NCI-H748 treated with DMSO at 0.1 percent for 48 hours (cell line): ENCODE measurements around the gene DNAH11.

Experiments used
- DNase-seq: peaks from one replicate; lab custom pipeline; 2025; lab: John Stamatoyannopoulos, UW

DNAH11 gene

DNA sequence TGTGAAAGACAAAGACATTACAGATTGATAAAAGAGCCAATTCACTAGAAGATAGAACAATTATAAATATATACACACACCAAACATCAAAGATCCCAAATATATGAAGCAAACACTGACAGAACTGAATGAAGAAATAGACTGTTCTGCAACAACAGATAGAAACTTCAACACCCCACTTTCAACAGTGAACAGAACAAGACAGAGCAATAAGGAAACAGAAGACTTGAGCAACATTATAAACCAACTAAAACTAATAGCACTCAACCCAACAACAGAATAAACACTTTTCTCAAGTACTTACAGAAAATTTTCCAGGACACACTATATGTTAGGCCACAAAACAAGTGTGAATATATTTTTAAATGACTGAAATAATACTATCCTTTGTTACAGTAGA, 392.0 kb downstream of the DNAH11 start:
- no peak for DNase-seq

DNA sequence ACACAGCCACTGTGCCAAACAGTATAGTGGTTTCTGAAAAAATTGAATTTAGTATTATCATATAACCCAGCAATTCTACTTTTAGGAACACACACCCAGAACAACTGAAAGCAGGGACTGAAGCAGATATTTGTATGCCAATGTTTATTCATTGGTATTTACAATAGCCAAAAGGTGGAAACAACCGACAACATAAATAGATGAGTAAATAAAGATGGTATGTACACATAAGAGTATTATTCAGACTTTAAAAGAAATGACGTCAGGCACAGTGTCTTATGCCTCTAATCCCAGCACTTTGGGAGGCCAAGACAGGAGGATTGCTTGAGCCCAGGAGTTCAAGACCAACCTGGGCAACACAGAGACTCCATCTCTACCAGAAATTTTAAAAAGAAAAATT, 395.6 kb downstream of the DNAH11 start:
- DNase-seq = no peak

DNA sequence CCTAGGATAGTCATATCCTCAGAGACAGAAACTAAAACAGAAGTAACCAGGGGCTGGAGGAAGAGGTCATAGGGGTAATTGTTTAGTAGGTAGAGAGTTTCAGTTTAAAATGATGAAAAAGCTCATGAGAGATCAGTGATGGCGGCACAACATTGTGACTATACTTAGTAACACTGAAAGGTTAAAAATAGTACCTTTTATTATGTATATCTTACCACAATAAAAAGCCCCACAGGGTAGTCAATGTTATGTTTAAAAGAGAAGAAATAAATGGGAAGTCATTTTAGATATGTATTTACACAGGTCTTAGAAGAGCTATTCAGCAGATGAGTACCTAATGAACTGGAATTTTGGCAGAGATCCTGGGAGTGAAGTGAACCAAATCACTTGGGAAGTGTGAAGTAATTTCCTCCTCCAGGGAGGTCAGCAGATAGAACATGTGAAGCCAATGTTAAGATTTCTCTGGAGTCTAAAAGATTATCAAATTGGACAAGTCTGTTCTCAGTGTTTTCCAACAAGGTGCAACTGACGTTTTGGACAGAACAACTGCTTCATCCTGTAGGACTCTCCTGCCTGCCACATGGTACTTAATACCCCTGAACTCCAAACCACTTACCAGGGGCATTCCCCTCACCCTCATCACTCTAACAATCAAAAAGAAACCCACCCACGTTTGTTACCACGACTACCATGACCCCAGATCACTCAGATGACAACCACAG, 396.5 kb downstream of the DNAH11 start:
- DNase-seq = peak; percentile 47

DNA sequence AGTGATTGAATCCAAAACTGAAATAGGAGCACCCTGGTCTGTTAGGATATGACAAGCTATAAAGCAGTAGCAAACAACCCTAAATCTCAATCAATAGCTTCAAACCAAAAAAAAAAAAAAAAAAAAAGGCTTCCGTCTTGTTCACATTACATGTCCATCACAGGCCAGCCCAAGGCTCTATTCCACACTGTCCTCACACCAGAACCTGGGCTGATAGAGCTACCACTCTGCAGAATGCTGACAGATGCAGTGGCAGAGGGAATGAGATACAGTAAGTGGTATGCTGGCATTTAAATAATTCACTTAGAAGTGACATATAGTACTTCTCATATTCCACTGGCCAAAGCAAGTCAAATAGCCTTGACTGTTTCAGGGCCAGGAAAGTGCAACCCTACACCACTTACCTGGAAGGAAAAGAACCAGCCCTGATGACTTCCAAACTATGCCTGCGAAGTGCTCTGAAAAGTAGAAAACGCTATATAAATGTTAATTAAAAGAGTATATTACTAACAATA, 397.1 kb downstream of the DNAH11 start:
- no peak for DNase-seq

DNA sequence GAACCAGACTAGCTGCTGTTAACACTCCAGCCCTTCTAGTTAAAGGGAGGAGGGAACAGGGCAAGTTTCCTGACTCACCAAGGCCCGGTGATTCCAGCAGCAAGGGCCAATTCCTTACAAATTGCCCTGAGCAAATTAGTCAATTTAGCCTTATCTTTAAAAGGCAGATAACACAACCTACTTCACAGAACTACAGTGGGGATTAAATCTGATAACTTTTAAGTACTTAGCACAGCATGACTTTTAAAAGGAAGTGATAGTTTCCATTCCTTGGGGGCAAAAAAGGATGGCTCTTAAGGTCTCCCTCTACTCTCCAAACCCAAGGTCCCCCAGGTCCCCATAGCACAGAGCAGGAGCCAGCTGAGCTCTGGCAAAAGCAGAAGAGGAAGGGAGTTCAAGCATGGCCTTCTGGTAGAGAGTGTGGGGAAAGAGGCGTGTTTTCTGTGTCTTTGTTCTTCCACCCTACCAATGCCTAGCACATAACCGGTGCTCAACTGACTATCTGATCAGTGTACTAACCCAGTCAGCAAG, 398.8 kb downstream of the DNAH11 start:
- no peak for DNase-seq

DNA sequence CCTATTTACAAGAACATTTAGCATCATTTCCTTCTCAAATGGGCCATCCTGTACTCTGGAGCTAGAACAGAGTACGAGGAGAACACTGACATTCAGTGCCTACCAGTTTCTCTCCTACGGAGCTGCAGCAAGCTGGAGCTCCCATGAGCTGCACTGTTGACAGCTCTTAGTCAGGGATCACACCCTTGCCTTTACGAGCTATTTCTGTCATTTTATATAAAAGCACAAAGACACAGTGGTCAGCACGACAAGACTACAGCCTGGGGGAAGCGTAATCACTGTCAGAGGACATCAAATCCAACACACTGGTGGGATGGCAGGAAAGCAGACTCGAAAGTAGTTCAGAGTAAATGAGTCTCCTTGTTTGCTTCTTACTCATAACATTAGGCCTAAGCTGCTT, 400.1 kb downstream of the DNAH11 start:
- no peak for DNase-seq

DNA sequence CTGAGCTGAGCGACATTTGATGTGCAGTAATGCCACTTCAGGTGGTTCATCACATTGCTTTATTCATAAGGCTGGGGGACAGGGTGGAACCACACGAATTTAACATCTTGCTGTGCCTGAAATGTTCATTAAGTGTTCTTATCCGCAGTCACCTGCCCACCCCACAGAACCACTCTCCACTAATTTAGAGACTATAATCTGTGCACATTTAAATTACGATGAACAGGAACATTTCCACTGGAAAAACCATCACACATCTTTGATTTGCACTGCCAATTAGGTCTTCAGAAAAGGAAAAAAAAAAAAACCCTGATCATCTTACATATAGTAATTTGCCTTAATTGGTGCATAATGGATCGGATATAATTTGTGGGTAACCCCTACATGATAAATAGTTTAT, 400.6 kb downstream of the DNAH11 start:
- no peak for DNase-seq

DNA sequence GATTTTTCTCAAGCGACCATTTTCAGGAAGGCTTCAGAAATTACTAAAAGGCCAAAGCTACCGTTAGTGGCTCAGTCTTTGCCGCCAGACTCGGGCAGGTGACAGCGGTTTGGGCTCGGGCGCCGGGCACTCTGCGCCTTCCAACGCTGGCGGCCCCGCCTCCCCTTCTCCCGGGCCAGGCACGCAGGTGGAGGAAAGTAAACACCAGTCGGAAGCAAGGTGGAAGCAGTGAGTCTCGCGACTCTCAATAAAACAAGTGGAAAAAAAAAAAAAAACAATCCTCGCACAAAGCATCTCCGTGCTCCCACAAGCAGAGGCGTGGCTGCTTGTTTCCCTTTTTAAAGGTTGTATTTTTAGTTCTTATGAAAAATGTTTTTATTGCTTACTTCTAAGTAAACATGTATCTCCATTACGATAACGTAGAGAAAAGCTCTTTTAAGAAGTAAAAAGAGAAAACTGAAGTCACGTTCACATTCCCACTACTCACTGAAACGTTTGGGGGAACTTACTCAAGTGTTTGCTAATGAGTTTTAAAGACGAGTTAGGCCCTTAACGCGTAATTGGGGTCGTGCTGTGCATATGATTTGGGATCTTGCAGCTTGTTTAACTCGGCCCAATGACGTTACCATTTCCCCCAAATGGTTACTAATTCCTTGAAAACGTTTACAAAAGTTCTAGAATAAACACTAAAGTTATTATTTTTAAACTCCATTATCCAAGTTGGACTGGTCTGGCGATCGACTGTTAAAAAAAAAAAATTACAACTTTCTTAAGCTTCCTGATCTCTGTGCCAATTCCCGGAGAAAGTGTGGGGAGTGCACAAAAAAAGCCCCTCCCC, 402.0 kb downstream of the DNAH11 start:
- DNase-seq = peak; percentile 77

DNA sequence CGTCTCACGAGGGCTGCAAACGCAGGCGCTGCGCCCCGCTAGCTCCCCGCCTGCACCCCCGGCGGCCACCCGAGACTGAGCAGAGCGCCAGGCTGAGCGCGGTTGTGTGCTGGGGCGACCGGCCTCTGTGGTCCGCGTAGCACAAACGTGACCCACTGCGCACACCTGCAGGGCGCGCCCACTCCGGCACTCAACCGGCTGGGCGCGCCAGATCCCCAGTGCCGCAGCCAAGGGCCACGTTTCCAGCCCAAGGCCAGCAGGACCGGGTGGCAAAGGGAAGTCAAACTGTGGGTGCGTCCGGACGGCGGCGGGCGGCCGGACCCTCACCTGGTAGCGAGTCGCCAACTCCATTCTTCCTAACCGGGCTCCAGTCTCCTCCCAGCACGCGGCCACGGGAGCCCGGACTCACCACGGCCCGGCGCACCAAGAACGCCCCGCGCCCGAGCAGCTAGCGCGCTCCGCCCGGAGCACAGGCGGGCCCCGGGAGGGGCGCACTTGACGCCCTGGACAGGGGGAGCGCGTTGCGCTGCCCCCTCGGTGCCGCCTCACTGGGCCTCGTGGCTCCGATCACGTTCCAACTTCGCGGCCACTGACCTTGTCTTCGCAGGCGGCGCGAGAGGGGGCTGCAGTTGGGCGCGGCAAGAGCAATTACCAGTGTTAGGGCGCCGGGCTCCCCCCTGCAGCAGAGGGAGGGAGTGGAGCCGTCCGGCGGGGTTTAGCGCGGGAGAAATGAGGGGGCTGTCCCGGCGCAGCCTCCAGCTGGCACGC, 402.8 kb downstream of the DNAH11 start, which contains the start of gene CDCA7L:
TSS of gene CDCA7L (minus strand) at position 446 of the 768 bp plus-strand sequence. CDS start at position 351, 95 bp downstream.
- peak; percentile 70 for DNase-seq

DNA sequence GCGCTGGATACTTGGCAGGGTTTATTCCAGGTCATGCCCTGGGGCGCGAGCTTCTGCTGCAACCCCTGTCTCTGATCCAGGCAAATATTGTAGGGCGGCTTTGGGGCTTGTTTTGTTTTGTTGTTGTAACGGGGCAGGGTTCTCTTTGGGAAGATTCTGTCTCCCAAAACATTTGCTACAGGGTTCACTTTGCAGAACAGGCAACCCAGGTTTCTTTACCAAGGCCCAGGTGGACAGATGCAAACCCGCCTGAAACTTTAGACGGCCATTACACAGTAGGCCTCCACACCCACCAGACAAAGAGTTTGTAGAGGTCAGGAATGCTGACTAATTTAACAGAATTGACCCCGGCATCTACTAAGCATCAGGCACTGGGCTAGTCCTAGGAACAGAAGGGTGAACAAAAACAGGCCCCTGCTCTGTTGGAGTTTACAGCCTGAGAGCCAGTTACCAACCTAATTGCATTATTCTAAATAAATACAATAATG, 403.4 kb downstream of the DNAH11 start:
- no peak for DNase-seq

DNA sequence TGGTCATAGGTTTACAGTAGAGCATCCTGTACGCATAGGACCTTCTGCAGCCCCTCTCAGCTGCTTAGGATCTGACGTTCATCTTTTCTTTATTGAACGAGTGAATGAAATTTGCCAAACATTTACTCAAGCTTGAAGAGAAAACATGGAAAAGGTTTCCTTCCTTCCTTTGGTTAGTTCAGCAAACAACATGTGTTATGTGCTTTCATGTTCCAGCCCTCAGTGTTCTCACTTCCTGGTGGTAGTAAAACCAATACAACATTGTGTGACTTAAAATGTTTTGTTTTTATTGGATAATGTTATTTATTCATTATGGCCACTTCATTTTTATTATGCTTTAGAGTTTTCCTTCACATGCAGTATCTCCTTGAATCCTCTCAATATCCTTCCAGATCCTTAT, 404.2 kb downstream of the DNAH11 start:
- peak; percentile 27 for DNase-seq

DNA sequence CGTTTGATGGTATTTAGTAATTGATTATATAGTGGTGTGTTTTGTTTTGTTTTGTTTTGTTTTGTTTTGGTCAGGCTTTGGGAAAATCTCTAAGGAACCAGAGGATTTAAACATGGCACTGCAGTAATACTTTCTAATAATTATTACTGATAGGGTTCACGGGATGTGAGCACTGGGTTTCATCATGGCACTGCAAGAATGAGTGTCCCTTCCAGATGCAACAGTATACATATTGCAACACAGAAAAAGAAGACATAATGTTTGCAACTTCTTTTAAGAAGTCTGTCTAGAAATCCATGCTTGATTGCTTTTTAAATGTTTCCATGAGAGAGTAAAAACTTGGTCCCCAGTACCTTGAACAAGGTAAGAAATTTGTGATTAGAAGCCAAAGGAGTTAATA, 405.1 kb downstream of the DNAH11 start:
- DNase-seq = no peak

DNA sequence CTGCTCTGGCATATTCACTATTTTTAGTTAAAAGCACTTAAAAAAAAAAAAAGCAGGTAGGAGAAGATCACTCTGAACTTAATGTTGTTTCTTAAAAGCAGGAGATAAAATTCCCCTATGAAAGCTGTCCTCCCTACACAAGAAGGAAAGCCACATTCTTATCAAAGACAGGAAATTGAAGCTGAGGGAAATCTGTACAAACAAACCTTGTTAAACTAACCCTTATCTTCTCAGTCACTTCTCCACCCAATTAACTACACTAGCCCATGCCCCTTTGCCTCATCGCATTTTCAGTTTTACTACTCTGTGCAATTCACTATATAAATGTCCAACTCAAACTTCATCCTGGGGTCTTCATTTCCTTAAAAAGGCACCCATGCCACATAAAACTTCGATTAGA, 405.5 kb downstream of the DNAH11 start:
- no peak for DNase-seq

DNA sequence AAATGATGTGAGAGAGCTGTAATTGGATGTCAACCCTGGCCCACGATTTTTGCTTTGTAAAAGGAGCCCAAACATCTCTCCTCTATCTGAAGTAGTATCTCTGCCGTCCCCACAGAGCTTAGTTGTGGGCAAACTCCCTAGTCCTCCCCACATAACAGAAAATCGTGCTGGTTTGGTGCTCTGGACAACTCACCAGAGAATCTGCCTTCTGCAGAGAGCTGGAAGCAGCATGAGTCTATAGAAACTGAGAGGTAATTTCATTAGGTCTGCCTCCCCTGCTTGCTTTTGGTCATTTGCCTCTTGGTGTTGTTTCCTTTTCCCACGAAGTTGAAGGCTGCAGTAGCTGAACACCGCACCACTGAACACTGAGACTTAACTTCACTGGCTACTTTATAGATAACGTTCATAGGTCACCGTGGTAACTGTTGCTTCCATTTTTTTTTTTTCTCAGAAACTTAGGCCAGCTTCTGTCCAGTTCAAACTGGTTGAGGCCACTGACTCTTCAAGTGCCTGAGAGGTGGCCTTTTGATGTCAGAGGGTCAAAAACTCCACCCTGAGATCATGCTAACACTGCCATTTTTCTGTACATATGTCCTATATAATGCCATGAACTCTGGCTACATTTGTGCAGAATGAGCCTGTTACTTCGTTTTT, 406.2 kb downstream of the DNAH11 start:
- no peak for DNase-seq
